HG02588 (cell line): ENCODE results near the gene LRIF1.
"Not testable (repeated sequence)": the region's sequence is repeated elsewhere in the genome, so short reads cannot be mapped to it uniquely, and the experiment has no call there.

ENCODE experiments used
- ATAC-seq: cut with Tn5 transposase; IDR thresholded peaks from one replicate; pipeline ENCODE4 v1.9.1; 2021; ENCODE audit warnings: mild to moderate bottlenecking, moderate library complexity; ENCODE audit not compliant: unreplicated experiment

LRIF1 gene, protein sequence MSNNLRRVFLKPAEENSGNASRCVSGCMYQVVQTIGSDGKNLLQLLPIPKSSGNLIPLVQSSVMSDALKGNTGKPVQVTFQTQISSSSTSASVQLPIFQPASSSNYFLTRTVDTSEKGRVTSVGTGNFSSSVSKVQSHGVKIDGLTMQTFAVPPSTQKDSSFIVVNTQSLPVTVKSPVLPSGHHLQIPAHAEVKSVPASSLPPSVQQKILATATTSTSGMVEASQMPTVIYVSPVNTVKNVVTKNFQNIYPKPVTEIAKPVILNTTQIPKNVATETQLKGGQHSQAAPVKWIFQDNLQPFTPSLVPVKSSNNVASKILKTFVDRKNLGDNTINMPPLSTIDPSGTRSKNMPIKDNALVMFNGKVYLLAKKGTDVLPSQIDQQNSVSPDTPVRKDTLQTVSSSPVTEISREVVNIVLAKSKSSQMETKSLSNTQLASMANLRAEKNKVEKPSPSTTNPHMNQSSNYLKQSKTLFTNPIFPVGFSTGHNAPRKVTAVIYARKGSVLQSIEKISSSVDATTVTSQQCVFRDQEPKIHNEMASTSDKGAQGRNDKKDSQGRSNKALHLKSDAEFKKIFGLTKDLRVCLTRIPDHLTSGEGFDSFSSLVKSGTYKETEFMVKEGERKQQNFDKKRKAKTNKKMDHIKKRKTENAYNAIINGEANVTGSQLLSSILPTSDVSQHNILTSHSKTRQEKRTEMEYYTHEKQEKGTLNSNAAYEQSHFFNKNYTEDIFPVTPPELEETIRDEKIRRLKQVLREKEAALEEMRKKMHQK

DNA sequence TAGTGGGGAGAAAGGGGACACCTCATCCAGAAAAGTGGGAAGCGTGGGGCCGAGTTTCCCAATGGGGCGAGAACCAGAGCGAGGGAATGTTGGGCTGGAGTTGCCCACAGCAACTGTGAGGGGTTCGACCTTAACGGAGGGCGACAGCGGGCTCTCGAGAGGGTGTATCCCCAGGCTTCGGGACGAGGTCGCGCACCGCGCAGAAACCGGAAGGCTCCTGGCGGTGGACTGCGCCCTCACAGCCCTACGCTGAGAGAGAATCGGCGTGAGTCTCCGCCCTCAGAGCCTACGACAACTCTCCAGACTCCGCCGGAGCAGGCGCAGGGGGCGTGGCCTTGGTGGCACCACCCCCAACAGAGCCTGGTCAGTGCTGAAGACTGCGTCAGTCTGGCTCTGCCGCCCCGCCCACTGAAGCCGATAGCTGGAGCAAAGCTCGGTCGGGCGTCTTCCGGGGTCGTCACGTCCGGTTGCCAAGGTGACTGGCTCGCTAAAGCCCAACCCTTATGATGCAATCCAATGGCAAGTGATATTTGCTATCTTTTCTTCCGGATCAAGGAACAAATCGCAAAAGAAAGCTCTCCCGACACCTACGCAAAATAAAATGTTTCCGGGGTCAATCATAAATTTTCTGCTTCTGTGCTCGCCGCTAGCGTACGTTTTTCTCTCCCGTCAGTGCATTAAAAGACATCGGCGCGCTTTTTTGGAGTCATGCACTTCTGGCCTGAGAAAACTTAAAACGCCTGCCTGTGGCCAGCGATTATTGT, at the start of gene LRIF1:
Gene LRIF1 (minus strand): TSS at position 232 of the 764 bp plus-strand sequence. CDS start 234 bp downstream, outside the sequence.
- ATAC-seq, result peak; percentile 95

DNA sequence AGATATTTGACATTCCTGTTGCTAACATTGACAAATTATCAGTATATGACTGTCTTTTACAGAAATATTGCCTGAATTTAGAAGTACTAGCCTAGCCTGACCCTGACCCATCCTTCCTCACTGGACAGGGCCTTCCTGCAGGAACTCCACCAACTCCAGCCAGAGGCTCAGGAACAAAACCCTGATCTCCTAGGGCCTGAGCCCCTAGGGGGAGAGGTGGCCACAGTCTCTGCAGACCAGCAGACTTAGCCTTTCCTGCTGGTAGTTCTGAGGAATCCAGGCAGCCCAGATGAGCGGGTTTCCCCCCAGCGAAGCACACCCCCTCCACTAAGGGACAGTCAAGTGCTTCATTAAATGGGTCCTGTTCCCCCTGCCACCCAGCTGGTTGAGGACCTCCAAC, 44.3 kb upstream of the LRIF1 start:
- no peak for ATAC-seq

DNA sequence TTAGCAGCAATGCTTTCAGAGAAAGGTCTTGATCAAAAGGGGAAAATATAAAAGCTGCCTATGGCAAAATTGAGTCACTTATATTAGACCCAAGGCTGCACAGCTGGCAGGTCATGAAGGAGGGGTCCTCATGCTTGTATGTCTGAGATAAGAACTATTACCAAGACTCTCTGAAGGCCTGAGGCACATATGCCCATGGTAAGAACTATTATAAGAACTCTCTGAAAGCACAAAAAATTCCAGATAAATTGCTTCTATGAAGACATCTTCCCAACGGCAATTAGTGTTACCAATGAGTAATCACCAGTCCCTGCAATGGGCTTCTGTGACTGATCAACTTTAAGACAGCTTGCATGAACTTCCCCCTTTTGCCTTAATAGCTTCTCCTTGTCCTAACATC, 42.8 kb upstream of the LRIF1 start:
- no peak for ATAC-seq

DNA sequence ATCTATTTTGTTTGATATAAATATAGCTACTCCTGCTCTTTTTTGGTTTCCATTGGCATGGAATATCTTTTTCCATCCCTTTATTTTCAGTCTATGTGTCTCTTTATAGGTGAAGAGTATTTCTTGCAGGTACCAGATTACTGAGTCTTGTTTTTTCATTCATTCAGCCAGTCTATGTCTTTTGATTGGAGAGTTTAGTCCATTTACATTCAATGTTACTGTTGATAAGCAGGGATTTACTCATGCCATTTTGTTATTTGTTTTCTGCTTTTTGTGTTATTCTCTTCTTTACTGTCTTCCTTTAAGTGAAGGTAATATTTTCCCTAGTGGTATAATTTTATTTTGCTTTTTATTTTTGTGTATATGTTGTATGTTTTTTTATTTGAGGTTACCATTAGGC, 35.9 kb upstream of the LRIF1 start:
- ATAC-seq, result not testable (repeated sequence)

DNA sequence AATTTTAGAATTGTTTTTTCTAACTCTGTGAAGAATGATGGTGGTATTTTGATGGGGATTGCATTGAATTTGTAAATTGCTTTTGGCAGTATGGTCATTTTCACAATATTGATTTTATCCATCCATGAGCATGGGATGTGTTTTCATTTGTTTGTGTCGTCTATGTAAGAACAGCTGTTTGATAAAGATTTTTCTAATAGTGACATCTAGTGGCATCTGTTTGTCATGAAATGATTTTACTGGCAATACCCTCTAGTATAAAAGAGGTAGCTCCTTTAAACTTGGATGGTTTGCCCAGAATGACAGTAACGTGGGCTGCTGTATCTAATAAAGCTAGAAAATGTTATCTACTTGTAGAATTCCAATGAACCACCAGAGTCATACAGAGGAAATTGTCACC, 28.6 kb upstream of the LRIF1 start:
- ATAC-seq, result not testable (repeated sequence)

DNA sequence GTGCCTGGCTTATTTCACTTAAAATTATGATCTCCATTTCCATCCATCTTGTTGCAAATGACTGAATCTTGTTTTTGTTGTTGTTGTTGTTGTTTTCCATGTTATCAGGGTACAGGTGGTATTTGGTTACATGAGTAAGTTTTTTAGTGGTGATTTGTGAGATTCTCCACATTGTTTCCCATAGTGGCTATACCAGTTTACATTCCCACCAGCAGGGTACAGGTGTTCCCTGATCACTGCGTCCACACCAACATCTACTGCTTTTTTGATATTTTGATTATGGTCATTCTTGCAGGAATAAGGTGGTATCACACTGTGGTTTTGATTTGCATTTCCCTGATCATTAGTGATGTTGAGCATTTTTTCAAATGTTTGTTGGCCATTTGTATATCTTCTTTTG, 27.6 kb upstream of the LRIF1 start:
- not testable (repeated sequence) for ATAC-seq

DNA sequence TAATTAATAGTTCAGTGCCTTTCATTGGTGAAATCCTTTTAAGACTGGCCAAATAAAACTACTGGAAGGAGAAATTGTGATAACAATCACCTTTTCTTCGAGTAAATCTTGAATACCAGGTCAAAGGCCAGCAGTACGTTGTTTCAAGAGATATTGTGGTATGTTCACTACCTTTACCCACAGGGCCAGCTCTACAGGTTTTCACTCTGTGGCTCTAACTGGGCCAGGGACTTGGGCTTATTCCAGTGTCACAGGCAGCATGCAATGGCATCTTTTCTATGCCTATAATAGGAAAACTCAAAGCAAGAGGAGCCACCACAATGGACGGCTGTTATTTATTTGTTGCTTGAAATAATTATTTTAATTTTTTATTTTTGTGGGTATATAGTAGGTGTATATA, 26.8 kb upstream of the LRIF1 start:
- ATAC-seq, result no peak

DNA sequence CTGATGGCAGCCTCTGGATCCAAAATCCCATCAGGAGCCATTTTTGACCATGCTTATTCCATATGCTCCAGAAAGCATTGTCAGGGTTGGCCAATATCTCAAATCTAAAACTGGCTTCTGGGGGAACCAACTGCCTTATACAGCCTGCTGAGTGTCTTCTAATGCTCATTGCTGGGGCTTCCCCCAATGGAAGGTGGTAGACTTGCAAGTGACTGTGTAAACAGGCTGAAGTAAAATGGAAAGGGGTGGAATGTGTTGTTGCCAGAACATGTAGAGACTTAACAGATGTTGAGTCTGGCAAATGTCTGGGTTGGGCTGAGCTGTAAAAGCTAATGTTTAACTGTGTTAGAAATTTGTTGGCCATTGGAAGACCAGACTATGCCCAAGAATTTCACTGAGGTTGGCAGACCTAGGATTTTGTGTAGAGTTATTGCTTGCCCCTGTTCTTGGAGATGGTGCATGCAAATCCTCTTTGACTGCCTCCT, 22.7 kb upstream of the LRIF1 start:
- no peak for ATAC-seq

DNA sequence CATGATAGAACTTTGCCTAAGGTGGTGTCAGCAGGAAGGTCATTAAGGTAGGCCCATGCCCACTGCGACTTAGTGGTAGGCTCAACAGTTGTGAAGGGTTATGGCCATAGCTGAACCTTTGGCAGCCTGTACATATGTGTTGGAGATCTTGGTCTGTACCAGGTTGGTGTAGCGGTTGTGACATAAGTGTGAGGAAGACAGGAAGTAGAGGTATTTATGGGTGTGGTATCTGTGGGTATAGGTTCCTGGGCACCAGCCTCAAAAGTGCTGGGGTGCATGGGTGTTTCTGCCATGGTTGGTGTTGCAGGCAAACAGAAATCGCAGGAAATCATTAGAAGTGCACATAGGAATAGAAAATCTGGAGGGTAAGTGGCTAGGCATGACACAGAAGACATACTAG, 18.6 kb upstream of the LRIF1 start:
- no peak for ATAC-seq

DNA sequence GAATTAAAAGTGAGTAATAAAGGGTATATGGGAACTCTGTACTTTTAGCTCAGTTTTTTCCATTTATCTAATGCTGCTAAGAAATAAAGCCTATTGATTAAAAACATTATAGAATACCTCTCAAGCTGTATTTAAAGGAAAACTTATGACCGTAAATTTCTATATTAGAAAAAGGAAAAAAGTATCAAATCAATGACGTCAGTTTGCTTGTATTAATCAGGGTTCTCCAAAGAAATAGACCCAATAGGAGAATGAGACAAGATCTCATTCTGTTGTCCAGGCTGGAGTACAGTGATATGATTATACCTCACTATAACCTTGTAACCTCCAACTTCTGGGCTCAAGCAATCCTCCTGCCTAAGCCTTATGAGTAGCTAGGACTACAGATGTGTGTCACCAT, 15.4 kb upstream of the LRIF1 start:
- no peak for ATAC-seq

DNA sequence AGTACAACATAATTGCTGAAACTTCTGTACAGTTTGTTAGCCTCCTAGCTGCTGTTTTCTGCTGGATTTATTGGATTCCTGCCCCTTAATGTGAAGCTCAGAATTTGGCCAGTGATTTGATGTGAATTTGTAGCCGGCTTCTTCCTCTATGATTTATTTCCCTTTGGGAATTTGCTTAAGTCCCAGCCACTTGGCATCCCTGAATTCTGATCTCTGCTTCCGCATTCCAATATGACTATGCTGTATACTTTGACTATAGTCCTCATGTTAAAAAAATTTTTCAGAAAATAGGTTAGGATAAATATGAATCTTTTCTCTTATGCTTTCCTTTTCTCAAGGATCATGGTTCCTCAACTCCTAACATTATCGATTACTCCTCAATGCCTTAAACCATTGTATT, 12.4 kb upstream of the LRIF1 start:
- ATAC-seq, result no peak

DNA sequence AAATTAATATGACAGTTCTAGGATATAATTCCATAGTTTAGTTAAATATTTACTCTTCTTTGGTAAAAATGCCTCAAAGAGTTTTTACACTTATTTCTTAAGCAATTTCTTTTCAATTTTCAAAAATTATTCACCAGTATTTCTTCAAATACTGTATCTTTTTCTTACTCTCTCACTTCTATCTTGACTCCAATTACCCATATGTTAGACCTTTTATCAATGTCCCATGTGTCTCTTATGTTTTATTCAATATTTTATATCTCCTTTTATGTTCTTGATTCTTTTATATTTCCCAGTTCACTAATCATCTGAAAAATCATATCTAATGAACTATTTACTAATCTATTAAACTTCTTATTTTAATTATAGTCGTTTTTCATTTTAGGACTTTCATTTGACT, 11.5 kb upstream of the LRIF1 start:
- no peak for ATAC-seq

DNA sequence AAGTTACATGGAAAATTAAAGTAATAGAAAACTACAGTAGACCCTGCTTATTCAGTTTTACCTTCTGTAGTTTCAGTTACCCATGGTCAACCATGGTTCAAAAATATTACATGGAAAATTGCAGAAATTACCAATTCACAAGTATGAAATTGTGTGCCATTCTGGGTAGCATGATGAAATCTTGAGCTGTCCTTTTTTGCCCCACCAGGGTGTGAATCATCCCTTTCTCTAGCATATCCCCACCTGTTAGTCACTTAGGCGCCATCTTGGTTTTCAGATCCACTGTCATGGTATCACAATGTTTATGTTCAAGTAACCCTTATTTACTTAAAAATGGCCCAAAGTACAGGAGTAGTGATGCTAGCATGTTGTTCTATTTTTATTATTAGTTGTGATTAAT, 3.5 kb upstream of the LRIF1 start:
- ATAC-seq, result no peak

DNA sequence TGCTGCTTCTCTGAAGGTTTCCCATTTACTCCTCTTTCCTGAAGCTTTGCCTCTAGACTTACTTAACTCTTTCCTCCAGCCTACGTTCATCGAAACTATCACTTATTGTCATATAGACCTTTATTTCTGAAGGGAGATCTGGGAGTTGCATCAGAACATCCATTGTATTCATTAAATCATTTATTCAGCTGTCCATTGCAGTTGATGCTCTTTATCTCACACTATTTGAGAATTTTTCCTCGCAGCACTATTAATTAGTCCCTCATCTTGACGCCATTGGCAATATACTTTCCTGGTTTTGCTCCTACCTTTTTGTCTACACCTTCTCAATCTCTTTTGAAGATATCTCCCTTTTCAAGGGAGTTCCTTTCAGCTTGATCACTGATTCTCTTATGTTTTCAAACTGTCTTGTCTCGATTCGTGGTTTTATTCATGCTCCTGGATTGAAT, 757 bp upstream of the LRIF1 start:
- no peak for ATAC-seq

DNA sequence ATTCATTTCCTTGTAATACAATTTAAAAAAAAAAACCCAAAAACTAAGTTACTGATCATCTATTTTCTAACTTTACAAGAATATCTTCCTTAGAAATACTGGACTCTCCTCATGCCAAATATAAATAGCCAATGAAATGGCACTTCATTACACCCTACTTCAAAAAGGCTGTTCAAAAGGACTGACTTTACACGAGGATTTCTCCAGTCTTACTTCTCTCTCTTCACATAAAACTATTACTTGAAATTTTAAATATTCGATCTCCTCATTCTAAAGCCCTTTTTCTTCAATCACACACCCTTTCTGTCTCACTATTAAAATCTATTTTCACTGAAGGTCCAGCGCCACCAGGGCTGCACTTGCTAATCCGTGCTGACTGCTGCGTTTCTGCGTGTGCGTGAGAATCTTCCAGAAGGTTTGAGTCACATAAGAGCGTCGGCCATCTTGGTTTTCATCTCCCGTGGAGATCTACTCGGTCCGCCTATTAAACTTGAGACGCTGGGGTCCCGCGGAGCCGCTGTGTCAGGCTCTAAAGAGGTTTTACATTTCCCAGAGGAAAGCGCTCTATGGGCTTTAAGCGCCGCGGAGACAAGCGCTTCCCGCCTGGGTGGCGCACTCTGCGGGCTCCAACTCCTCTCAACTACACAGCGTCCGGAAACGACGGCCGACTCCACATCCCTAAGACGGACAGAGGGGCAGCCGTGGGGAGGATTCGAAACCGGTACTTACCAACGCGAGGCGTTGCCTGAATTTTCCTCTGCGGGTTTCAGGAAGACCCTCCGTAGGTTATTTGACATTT, 631 bp downstream of the LRIF1 start:
- ATAC-seq, result peak; percentile 33

DNA sequence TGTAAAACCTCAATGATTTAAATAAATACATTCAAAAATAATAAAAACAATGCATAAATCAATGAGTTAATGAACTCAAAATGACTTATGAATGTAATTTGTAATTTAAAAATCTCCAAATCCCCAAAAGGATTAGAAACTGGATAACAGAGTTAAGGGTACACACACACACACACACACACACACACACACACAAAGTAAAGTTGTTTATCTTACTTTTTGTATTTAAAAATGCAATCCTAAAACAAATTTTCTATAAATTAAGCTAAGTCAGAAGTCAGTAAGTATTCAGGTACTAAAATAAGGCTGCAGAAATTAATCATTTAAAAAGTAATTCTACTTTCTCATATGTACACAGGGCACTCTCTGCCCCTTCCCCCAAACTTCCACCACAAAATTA, 1.8 kb downstream of the LRIF1 start:
- ATAC-seq, result no peak

DNA sequence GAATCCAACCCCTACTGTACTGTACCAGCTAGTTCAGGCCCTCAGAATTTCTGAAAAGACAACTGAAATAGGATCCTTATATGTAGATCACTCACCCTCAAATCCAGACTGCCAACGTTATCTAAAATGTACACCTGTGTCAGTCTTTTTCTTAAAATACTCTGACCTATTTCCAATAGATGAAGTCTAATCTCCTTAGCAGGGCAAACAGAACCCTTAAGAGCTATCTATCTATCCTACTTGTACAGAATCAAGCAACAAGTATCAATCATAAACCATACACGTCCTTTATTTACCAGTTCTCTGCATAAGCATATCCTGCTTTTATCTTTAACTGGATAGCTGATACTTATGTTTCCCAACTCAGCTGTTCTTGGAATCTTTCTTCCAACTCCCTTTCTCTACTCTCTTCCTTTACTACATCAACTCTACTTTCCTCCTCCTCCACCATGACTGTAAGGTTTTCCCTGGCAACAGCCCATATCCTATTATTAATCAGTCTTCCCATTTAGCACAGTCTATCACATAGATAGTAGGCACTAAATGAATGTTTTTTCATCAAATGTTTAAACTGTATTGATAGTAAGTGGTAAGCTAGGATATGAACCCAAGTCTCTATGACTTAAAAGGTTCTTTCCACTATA, 2.8 kb downstream of the LRIF1 start:
- ATAC-seq, result no peak

DNA sequence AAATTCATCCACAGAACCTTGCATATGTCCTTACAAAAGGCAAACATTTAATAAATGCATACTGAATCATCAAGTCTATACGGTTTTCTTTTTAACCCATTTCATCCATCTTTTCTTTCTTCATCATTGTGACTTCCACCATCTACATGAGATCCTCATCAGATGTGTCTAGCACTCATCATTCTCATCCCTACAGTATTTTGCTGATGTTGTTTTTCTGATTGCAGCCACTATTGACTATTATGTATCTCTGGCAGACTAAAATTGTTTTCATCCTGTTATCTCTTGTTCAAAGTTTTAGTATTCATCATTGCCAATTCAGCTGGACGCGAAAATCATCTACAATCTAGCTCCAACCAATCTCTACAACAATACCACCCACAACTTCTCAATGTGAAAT, 5.9 kb downstream of the LRIF1 start:
- ATAC-seq, result no peak

DNA sequence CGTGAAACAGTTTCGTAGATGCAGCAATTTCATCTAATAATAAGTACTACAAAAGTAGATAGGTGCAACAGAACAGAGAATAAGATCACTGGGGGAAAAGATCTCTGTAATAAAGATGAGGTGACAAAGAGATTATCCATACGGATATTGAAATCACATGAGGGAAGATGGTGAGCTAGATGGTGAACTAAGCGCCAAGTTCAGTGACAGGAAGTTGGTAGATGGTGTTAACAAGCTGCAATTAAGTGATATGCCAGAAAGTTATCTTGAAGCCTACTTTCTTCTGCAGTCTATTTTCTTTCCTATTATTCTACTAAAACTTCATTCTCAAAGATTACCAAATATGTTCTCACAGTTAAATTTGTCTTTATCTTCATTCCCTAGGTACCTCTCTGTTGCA, 7.1 kb downstream of the LRIF1 start:
- ATAC-seq, result no peak

DNA sequence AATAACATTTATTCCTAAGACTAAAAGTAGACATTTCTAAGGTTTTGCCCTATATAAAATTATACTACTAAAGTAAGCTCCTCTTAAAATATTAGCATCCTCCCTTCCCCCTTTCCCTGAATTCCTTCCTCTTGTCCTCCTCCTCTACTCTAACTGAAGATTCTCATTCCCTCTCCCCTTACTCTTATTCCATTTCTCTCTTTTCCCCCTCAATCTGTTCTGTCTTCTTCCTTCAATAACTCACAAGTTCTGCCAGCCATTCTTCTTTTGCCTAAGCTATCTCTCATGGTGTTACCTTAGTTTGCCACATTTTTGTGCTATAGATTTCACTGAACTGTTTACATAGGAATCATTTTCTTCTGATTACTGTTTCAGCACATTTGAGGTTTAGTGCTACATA, 10.7 kb downstream of the LRIF1 start:
- no peak for ATAC-seq
